Measurements from ENCODE around the gene NEMP2.
A peak's percentile ranks its signal among the peaks of the same experiment; 100 is the strongest.

Gene NEMP2

DNA sequence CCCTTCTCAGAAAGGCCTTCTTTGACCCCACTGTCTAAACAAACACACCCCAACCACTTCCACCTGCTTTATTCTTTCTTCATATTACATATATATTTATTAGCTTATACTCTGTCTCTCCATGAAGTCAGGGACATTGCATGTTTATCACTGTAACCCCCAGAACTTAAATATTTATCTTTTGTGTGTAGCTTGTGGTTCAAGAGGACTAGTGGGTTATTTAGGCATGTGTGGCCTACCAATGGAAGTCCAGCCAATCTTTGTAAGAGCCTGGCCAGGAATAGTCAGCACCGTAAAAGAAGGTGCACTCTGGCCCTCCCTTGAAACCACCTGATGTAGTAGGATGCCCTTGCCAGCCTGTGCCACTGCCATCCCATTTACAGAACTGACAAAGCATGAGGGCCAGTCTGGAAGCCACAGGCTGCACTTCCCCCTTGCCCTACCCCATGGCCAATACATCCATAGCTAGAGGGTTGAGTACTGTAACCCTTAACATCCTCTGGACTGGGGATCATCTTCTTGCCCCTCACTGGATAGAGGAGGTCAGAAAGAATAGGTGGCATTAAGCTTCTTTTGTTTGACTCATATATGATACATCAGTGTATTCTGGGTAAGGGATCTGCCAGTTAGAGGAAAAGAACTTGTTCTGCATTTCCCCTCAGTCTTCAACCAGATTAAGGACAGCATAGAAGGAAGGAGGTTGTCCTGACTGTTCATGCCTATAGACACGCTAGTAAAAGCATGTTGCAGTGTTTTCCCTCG is 4.9 kb downstream of the NEMP2 start:
- H3K4me2 ChIP-seq, result peak overlapping the region; percentile 42
- H3K36me3 ChIP-seq, result no peaks in the 10 kb centered on the region; the same call in 1 of the 2 replicates
- H4K20me1 ChIP-seq, result no peaks in the 10 kb centered on the region
- H3K4me3 ChIP-seq, result no peak overlapping the region
- H3K4me1 ChIP-seq, result peaks cover 43% of the 10 kb centered on the region
- H3K27me3 ChIP-seq, result no peaks in the 10 kb centered on the region
- TF ChIP-seq Cebpa-rat (IDR thresholded peaks at IDR 0.05), result no peak
- H3K9ac ChIP-seq, result no peak overlapping the region
- H3K9me3 ChIP-seq, result no peaks in the 10 kb centered on the region
- peak overlapping the region; percentile 10; the same call in 1 of the 2 replicates for H3K27ac ChIP-seq

GRCh38 chr2:190528521-190529001 is 6.0 kb downstream of the NEMP2 start:
- Histone ChIP-seq H3K9ac (no peak overlapping the region), H3K4me2 (no peak overlapping the region), H3K36me3 (peaks cover 9% of the 10 kb centered on the region; the same call in 1 of the 2 replicates), H3K4me1 (peaks cover 39% of the 10 kb centered on the region), H3K27ac (no peak overlapping the region), H3K27me3 (no peaks in the 10 kb centered on the region), H3K4me3 (no peak overlapping the region), H4K20me1 (no peaks in the 10 kb centered on the region), H3K9me3 (no peaks in the 10 kb centered on the region)
- no peak for TF ChIP-seq Cebpa-rat (IDR thresholded peaks at IDR 0.05)

DNA sequence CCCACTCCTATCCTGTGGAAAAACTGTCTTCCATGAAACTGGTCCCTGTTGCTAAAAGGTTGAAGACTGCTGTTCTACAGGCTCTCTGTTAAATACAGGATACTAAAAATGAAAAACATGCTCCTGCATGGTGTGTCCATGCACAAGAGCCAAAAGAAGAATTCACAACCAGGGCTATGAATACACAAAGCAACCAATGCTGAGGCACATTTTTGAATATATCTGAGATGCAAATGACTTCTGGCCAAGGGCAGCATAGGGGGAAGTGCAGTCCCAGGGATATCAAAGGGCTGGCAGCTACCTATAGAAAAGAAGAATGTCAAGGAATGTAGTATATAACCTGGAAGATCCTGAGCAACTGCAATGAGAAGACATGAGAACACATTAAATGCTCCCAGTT is 6.6 kb downstream of the NEMP2 start:
- no peaks in the 10 kb centered on the region for H3K9me3 ChIP-seq
- H3K4me3 ChIP-seq, result no peak overlapping the region
- no peaks in the 10 kb centered on the region for H3K27me3 ChIP-seq
- H3K9ac ChIP-seq, result no peak overlapping the region
- no peak overlapping the region for H3K4me2 ChIP-seq
- H3K4me1 ChIP-seq, result peaks cover 33% of the 10 kb centered on the region
- peaks cover 11% of the 10 kb centered on the region; the same call in 1 of the 2 replicates for H3K36me3 ChIP-seq
- no peaks in the 10 kb centered on the region for H4K20me1 ChIP-seq
- no peak overlapping the region for H3K27ac ChIP-seq
- TF ChIP-seq Cebpa-rat (IDR thresholded peaks at IDR 0.05), result no peak

GRCh38 chr2:190527214-190527613 is 7.3 kb downstream of the NEMP2 start:
- no peaks in the 10 kb centered on the region for H3K9me3 ChIP-seq
- peaks cover 11% of the 10 kb centered on the region; the same call in 1 of the 2 replicates for H3K36me3 ChIP-seq
- no peaks in the 10 kb centered on the region for H4K20me1 ChIP-seq
- H3K9ac ChIP-seq, result no peak overlapping the region
- no peaks in the 10 kb centered on the region for H3K27me3 ChIP-seq
- no peak overlapping the region for H3K4me2 ChIP-seq
- TF ChIP-seq Cebpa-rat (IDR thresholded peaks at IDR 0.05), result no peak
- H3K4me3 ChIP-seq, result no peak overlapping the region
- H3K4me1 ChIP-seq, result peaks cover 26% of the 10 kb centered on the region
- no peak overlapping the region for H3K27ac ChIP-seq

- TF ChIP-seq Cebpa-rat (IDR thresholded peaks at IDR 0.05), result no peak
- H3K36me3 ChIP-seq, result peaks cover 12% of the 10 kb centered on the region; the same call in 1 of the 2 replicates
- H3K27ac ChIP-seq, result no peak overlapping the region
- H3K9ac ChIP-seq, result no peak overlapping the region
- no peaks in the 10 kb centered on the region for H3K27me3 ChIP-seq
- no peak overlapping the region for H3K4me2 ChIP-seq
- H4K20me1 ChIP-seq, result no peaks in the 10 kb centered on the region
- no peak overlapping the region for H3K4me3 ChIP-seq
- no peaks in the 10 kb centered on the region for H3K9me3 ChIP-seq
- H3K4me1 ChIP-seq, result peaks cover 16% of the 10 kb centered on the region
Observed at GRCh38 chr2:190526105-190526750, 8.3 kb downstream of the NEMP2 start.

DNA sequence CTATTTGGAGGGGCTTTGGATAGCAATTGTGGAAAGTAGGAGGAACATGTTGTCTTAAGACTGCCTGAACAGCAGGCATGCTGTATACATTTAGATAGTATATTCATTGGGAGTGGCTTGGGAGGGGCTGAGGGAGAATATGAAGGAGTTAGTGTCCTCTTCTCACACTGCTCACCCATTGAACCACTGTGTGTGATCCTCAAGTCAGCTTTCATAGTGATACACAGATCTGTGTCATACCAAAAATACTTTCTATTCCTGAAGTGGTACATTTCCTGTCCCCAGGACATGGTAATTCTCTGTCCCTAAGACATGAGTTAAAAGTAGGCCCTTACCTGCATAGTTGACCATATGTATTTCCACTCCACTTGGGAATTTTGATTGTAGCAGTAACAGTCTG is 9.6 kb downstream of the NEMP2 start:
- TF ChIP-seq Cebpa-rat (IDR thresholded peaks at IDR 0.05), result no peak
- Histone ChIP-seq H3K4me2 (no peak overlapping the region), H3K27ac (no peak overlapping the region), H3K4me1 (peaks cover 3% of the 10 kb centered on the region), H3K4me3 (no peak overlapping the region), H3K27me3 (no peaks in the 10 kb centered on the region), H3K36me3 (peaks cover 23% of the 10 kb centered on the region), H4K20me1 (no peaks in the 10 kb centered on the region), H3K9me3 (no peaks in the 10 kb centered on the region), H3K9ac (no peak overlapping the region)

DNA sequence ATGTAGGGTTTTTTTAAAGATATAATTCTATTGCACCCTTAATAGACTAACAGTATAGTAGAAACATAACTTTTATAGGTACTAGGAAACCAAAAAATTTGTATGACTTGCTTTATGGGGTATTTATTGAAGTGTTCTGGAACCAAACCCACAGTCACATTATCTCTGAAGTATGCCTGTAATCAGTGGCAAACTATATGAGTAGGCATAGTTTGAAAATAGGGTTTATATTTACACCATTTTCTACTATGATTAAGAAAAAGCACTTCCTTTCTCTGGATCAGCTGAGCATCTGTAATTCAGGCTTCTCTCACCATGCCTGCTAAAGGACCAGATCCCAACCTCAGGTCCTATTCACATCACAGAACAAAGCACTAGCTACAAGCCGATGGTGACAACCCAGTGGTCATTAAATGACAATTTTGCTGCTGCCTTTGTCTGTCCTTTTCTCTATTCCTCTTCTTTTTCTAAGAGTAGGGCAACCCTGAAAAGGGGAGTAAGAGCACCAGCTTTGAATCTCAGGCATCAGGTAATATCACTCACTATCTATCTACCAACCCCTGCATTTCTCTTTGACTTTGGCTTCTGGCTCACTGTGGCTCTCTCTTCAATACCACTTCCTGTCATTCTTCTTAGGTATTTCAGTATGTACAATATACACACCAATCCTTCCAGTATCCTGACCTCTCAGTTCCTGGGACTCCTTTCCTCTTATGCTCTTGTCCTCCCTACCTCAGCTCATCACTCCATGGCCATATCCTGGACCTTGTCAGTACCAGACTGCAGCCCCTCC is 14.4 kb downstream of the NEMP2 start:
- H3K27ac ChIP-seq, result no peak overlapping the region
- no peak overlapping the region for H3K9ac ChIP-seq
- no peaks in the 10 kb centered on the region for H4K20me1 ChIP-seq
- no peak overlapping the region for H3K4me2 ChIP-seq
- H3K36me3 ChIP-seq, result peaks cover 23% of the 10 kb centered on the region
- H3K4me1 ChIP-seq, result peaks cover 17% of the 10 kb centered on the region
- no peak for TF ChIP-seq Cebpa-rat (IDR thresholded peaks at IDR 0.05)
- H3K27me3 ChIP-seq, result no peaks in the 10 kb centered on the region
- no peaks in the 10 kb centered on the region for H3K9me3 ChIP-seq
- no peak overlapping the region for H3K4me3 ChIP-seq

- no peak for TF ChIP-seq Cebpa-rat (IDR thresholded peaks at IDR 0.05)
- no peak overlapping the region for H3K27ac ChIP-seq
- H3K4me1 ChIP-seq, result peaks cover 19% of the 10 kb centered on the region
- no peak overlapping the region for H3K9ac ChIP-seq
- no peaks in the 10 kb centered on the region for H3K27me3 ChIP-seq
- peaks cover 25% of the 10 kb centered on the region for H3K36me3 ChIP-seq
- no peak overlapping the region for H3K4me3 ChIP-seq
- H3K9me3 ChIP-seq, result no peaks in the 10 kb centered on the region
- H4K20me1 ChIP-seq, result no peaks in the 10 kb centered on the region
- H3K4me2 ChIP-seq, result no peak overlapping the region
Observed at GRCh38 chr2:190517468-190517867, 17.1 kb downstream of the NEMP2 start.

DNA sequence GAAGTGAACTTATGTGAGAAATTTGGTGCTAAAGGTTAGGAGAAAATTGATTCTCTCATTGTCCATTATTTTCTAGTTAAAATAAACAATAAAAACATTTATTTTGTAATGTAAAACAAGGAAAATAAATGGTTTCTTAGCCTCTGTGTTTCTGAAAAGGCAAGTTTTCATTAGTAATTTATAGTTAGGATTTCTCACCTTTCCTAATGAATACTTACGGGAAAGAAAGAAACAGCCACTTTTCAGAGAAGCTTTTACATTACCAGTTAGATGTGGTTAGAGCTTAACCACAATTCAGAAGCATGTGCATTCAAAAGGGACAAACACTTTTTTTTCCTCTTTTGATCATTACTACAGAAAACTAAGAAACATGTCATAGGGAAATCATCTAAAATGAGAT is 18.8 kb downstream of the NEMP2 start:
- no peaks in the 10 kb centered on the region for H4K20me1 ChIP-seq
- H3K27ac ChIP-seq, result no peak overlapping the region
- no peak overlapping the region for H3K4me3 ChIP-seq
- peaks cover 19% of the 10 kb centered on the region for H3K4me1 ChIP-seq
- peaks cover 19% of the 10 kb centered on the region for H3K36me3 ChIP-seq
- no peak for TF ChIP-seq Cebpa-rat (IDR thresholded peaks at IDR 0.05)
- no peaks in the 10 kb centered on the region for H3K9me3 ChIP-seq
- H3K4me2 ChIP-seq, result peak overlapping the region; percentile 46
- H3K27me3 ChIP-seq, result no peaks in the 10 kb centered on the region
- no peak overlapping the region for H3K9ac ChIP-seq
